Measurements from ENCODE around the gene BDH1. TPM values are rescaled to one million over a fixed set of nuclear protein-coding genes. Genes with fewer than 3 reads are reported as not detected.
"Not testable (repeated sequence)": the region's sequence is repeated elsewhere in the genome, so short reads cannot be mapped to it uniquely, and the experiment has no call there.

The BDH1 gene
- total and polyA plus RNA-seq, 3 donors from 2014 or later = 12.8 to 22.4 (median 14.4) TPM

DNA sequence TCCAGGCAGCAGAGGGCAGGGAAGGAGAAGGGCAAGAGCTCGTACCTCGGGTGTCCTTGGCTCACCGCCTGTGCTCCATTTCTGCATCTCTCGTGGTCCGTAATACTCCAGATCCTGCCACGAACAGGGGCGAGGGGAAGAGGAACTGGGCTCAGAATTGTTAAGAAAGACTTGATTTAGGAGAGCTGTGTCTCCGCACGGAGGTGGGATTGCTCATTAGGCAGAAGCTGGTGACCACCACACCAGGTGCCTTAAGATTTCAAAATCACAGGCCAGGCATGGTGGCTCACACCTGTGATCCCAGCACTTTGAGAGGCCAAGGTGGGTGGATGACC is 37.2 kb upstream of the BDH1 start:
- no peaks in the 10 kb centered on the region for H3K9me3 ChIP-seq
- WGBS, 2 donors = 89 to 92% methylated on average over 9 of the region's 9 CpGs
- H3K4me1 ChIP-seq = peaks cover 7% of the 10 kb centered on the region
- no peak overlapping the region for H3K27ac ChIP-seq
- DNase-seq = no peak
- intact Hi-C loops (cut with DNase I; ENCODE audit: low total_unique reads) = no loop called here
- no peak overlapping the region for H3K4me3 ChIP-seq
- H3K27me3 ChIP-seq = no peaks in the 10 kb centered on the region
- TF ChIP-seq POLR2A (IDR thresholded peaks at IDR 0.05) = no peak
- TF ChIP-seq, protein P1, sequence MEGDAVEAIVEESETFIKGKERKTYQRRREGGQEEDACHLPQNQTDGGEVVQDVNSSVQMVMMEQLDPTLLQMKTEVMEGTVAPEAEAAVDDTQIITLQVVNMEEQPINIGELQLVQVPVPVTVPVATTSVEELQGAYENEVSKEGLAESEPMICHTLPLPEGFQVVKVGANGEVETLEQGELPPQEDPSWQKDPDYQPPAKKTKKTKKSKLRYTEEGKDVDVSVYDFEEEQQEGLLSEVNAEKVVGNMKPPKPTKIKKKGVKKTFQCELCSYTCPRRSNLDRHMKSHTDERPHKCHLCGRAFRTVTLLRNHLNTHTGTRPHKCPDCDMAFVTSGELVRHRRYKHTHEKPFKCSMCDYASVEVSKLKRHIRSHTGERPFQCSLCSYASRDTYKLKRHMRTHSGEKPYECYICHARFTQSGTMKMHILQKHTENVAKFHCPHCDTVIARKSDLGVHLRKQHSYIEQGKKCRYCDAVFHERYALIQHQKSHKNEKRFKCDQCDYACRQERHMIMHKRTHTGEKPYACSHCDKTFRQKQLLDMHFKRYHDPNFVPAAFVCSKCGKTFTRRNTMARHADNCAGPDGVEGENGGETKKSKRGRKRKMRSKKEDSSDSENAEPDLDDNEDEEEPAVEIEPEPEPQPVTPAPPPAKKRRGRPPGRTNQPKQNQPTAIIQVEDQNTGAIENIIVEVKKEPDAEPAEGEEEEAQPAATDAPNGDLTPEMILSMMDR (IDR thresholded peaks at IDR 0.05) = no peak
- H3K36me3 ChIP-seq (ENCODE audit: low read depth, missing control alignments) = no peaks in the 10 kb centered on the region

DNA sequence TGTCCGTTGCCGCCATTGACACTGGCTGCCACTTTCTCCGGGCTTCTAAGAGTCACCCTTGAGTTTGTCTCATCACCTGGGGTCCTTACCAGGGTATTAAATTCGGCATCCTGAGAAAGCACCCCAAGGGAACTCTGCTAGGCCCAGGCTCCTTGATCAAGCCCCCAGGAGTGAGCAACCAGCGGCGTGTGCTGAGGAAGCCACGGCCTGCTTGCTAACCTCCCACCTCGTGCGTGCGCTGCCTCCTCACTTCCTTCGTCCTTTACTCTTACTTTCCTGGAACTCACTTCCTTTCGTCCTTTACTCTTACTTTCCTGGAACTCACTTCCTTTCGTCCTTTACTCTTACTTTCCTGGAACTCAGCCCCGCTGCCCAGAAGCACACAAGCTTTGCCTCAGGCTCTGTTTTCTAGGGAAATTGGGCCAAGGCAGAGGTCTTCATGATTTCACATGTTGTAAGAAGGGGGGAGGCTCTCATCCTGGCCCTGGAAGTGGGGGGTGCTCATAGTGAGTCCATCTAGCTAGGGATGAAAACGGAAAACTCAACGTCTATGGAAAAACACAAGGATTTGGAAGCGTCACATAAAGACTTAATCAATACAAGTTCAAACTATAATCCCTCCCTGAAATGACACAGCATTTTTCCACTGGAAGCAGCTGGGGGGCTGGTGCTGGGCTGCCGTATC is 36.7 kb upstream of the BDH1 start:
- H3K4me1 ChIP-seq = peaks cover 6% of the 10 kb centered on the region
- intact Hi-C loops (cut with DNase I; ENCODE audit: low total_unique reads) = no loop called here
- H3K4me3 ChIP-seq = no peak overlapping the region
- TF ChIP-seq POLR2A (IDR thresholded peaks at IDR 0.05) = no peak
- TF ChIP-seq, protein P1 (IDR thresholded peaks at IDR 0.05) = no peak
- WGBS, 2 donors = 82 to 89% methylated on average over 18 of the region's 18 CpGs
- H3K9me3 ChIP-seq = no peaks in the 10 kb centered on the region
- H3K27me3 ChIP-seq = no peaks in the 10 kb centered on the region
- no peak overlapping the region for H3K27ac ChIP-seq
- DNase-seq = no peak
- no peaks in the 10 kb centered on the region for H3K36me3 ChIP-seq (ENCODE audit: low read depth, missing control alignments)

DNA sequence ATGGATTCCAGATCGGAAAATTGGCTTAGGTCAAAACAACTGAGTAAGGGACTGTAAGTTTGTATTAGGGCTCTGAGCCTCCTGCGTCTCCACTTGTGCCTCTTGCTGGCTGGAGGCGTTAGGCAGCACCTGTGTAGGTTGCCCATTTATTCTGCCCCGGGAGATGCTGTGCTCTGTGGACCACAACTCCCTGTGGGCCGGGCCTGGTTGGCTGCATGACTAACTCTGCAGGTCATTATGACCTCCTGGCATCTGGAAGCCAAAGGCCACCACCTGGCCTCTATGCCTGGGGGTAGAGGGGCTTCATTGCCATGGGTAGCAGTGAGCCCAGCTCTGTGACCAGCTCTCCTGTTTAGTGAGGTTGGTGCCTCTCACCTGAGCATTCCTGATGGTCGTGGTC is 36.0 kb upstream of the BDH1 start:
- intact Hi-C loops (cut with DNase I; ENCODE audit: low total_unique reads) = no loop called here
- no peak overlapping the region for H3K27ac ChIP-seq
- H3K9me3 ChIP-seq = no peaks in the 10 kb centered on the region
- no peak overlapping the region for H3K4me3 ChIP-seq
- TF ChIP-seq, protein P1 (IDR thresholded peaks at IDR 0.05) = no peak
- H3K27me3 ChIP-seq = no peaks in the 10 kb centered on the region
- no peaks in the 10 kb centered on the region for H3K36me3 ChIP-seq (ENCODE audit: low read depth, missing control alignments)
- no peaks in the 10 kb centered on the region for H3K4me1 ChIP-seq
- WGBS, 2 donors = 90 to 94% methylated on average over 6 of the region's 6 CpGs
- no peak for DNase-seq

DNA sequence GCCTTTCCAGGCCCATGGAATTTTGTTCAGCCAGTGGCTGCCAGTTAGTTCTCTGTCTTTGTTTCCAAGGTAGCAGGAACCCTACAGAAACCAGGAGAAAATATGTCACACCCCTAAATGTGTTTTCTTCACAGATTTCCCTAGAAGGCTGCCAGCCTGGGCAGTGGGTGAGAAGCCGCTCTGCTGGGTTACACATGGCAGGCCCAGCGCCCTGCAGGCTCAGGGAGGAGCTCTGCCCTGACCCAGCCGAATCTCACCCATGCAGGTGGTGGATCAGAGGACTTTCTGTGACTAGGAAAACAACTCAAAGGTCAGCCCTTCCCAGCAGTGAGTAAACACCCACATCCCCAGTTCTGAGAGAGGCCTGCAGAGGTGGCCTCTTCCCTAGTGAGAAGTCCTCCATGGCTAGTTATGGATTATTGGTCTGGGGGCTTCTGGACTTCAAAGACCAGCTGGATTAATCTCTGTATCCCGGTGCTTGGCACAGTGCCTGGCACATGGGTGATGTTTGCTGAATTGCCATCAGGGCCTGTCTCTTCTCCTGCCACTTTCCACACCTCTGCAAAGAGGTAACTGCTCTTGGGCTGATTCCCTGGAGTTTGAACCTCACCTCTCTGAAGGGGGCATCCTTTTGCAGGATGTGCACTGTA is 34.7 kb upstream of the BDH1 start:
- H3K27me3 ChIP-seq = no peaks in the 10 kb centered on the region
- no peak overlapping the region for H3K27ac ChIP-seq
- TF ChIP-seq, protein P1 (IDR thresholded peaks at IDR 0.05) = no peak
- no peak for TF ChIP-seq POLR2A (IDR thresholded peaks at IDR 0.05)
- no peak for DNase-seq
- no peak overlapping the region for H3K4me3 ChIP-seq
- intact Hi-C loops (cut with DNase I; ENCODE audit: low total_unique reads) = no loop called here
- 77 to 88% methylated on average over 4 of the region's 4 CpGs for WGBS, 2 donors
- no peaks in the 10 kb centered on the region for H3K36me3 ChIP-seq (ENCODE audit: low read depth, missing control alignments)
- H3K9me3 ChIP-seq = no peaks in the 10 kb centered on the region
- H3K4me1 ChIP-seq = no peaks in the 10 kb centered on the region

DNA sequence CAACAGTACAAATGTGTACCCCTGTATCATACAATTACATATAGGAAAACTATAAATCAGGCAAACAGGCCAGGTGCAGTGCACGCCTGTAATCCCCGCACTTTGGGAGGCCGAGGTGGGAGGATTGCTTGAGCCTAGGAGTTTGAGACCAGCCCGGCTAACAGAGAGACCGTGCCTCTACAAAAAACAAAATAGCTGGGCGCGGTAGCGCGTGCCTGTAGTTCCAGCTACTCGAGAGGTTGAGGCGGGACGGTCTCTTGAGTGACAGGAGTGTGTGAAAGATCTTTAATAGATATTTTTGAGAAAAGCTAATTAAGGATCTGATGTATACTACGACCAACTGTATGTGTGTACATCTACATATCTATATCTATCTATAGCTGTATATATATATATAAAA is 33.8 kb upstream of the BDH1 start:
- H3K9me3 ChIP-seq = no peaks in the 10 kb centered on the region
- 89 to 92% methylated on average over 13 of the region's 13 CpGs for WGBS, 2 donors
- intact Hi-C loops (cut with DNase I; ENCODE audit: low total_unique reads) = no loop called here
- TF ChIP-seq, protein P1 (IDR thresholded peaks at IDR 0.05) = no peak
- no peak for TF ChIP-seq POLR2A (IDR thresholded peaks at IDR 0.05)
- H3K4me3 ChIP-seq = no peak overlapping the region
- no peak for DNase-seq
- no peaks in the 10 kb centered on the region for H3K4me1 ChIP-seq
- no peaks in the 10 kb centered on the region for H3K27me3 ChIP-seq
- H3K36me3 ChIP-seq (ENCODE audit: low read depth, missing control alignments) = no peaks in the 10 kb centered on the region
- H3K27ac ChIP-seq = no peak overlapping the region

DNA sequence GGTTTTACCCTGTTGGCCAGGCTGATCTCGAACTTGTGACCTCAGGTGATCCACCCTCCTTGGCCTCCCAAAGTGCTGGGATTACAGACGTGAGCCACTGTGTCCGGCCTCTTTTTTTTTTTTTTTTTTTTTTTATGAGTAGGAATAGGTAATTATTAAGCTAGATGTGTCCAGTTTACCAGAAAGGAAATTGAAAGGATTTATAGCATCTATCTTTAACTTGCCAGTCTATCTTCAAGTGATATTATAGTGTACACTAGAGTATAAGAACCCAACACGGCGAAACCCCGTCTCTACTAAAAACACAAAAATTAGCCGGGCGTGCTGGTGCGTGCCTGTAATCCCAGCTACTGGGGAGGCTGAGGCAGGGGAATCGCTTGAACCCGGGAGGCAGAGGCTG is 31.0 kb upstream of the BDH1 start:
- 91 to 93% methylated on average over 11 of the region's 11 CpGs for WGBS, 2 donors
- intact Hi-C loops (cut with DNase I; ENCODE audit: low total_unique reads) = not testable (repeated sequence)

More for the DNA sequence above, 31.0 kb upstream of the BDH1 start:
- not testable (repeated sequence) for H3K27me3 ChIP-seq; H3K9me3 ChIP-seq; DNase-seq; H3K27ac ChIP-seq; H3K36me3 ChIP-seq (ENCODE audit: low read depth, missing control alignments); H3K4me1 ChIP-seq; H3K4me3 ChIP-seq

Measured in testis (tissue), 3 donors.